Karpas-422 (cell line): Measurements from ENCODE around the gene FNDC3B. TPM values are rescaled to one million over a fixed set of nuclear protein-coding genes. Genes with fewer than 3 reads are reported as not detected.

Experiments used
- DNase-seq: peaks from one replicate; pipeline ENCODE4 v3.0.0-alpha.2; 2015
- H2AFZ ChIP-seq: fragments of 200-600 bp; sonication (generic); 2 replicates; pipeline ENCODE4 v1.6.1; 2014; ENCODE audit warnings: antibody characterized with exemption, low read length, mixed read lengths
- H3K27ac ChIP-seq: fragments of 200-600 bp; sonication (generic); 2 replicates; pipeline ENCODE4 v1.5.1; 2014; ENCODE audit warnings: mild to moderate bottlenecking, low read length, moderate library complexity
- H3K27me3 ChIP-seq: fragments of 200-600 bp; sonication (generic); 2 replicates; pipeline ENCODE4 v1.6.1; 2014; ENCODE audit warnings: low read length, mixed read lengths
- H3K36me3 ChIP-seq: fragments of 200-600 bp; sonication (generic); 2 replicates; pipeline ENCODE4 v1.6.1; 2014; ENCODE audit warnings: low read length, mixed read lengths; ENCODE audit not compliant: insufficient read depth
- H3K4me1 ChIP-seq: fragments of 200-600 bp; sonication (generic); 2 replicates; pipeline ENCODE4 v1.6.1; 2014; ENCODE audit warnings: mild to moderate bottlenecking, low read length, mixed read lengths
- H3K4me2 ChIP-seq: fragments of 200-600 bp; sonication (generic); 2 replicates; pipeline ENCODE4 v1.6.1; 2014; ENCODE audit warnings: low read length, low read depth, mild to moderate bottlenecking; ENCODE audit not compliant: poor library complexity, severe bottlenecking
- H3K4me3 ChIP-seq: fragments of 200-600 bp; sonication (generic); 2 replicates; pipeline ENCODE4 v1.5.1; 2014; ENCODE audit warnings: mild to moderate bottlenecking, antibody characterized with exemption, low read length, mixed read lengths
- H3K79me2 ChIP-seq: fragments of 200-600 bp; sonication (generic); 2 replicates; pipeline ENCODE4 v1.6.1; 2014; ENCODE audit warnings: mild to moderate bottlenecking, low read length, mixed read lengths
- H3K9ac ChIP-seq: fragments of 200-600 bp; sonication (generic); 2 replicates; pipeline ENCODE4 v1.6.0; 2014; ENCODE audit warnings: low read length
- H3K9me2 ChIP-seq: fragments of 200-600 bp; sonication (generic), shearing (Covaris generic); replicated peaks from 2 replicates; pipeline ENCODE4 v1.6.0; 2014; ENCODE audit warnings: mild to moderate bottlenecking, low read length, moderate library complexity; ENCODE audit not compliant: insufficient read depth
- H3K9me3 ChIP-seq: fragments of 300-700, 200-600 bp; sonication (generic); 2 replicates; pipeline ENCODE4 v1.6.1; 2014; ENCODE audit warnings: low read length, mixed read lengths
- H4K20me1 ChIP-seq: fragments of 200-600 bp; sonication (generic); 2 replicates; pipeline ENCODE4 v1.6.1; 2014; ENCODE audit warnings: mild to moderate bottlenecking, antibody characterized with exemption, low read length, low read depth; ENCODE audit not compliant: insufficient read depth
- total RNA-seq: library from RNA; depleted of rRNA; stranded (reverse); fragments of >200 nt; shearing (Covaris generic); gene quantifications from 2 replicates; pipeline ENCODE4 v1.2.3, GENCODE V29; 2014; ENCODE audit warnings: low replicate concordance

FNDC3B gene
- total RNA-seq, 1 experiment from 2014 or later = 2.6 TPM

DNA sequence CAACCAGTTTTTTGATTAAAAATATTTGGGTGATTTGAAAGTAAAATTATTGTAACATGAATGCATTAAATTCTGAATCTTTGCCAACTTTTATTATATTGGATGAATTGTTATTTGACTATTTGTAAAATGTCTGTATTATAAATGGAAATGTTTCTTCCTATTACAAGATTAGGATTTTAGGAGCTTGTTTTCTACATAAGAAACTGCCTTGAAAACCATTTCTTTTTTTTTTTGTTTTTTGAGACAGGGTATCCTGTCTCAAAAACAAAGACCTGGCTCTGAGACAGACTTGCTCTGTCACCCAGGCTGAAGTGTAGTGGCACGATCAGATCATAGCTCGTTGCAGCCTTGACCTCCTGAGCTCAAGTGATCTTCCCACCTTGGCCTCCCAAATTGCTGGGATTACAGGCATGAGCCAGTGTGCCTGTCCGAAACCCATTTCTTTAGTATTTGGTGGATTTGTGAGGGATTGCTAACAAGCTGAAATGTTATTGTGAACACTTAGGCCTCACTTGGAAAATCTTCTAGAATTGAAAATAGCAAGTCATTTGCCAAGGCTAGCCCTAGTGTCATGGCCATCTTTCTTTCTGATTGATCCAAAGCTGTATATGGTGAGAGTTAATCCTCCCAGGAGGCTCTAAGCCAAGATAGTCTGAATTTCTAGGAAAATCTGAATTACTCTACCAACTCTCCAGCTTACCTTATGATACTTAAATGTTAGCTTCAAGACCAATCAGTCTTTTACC, 100.3 kb downstream of the FNDC3B start:
- Histone ChIP-seq H3K9me2 (no peaks in the 10 kb centered on the region), H3K36me3 (no peaks in the 10 kb centered on the region), H3K4me3 (no peak overlapping the region), H3K4me2 (no peak overlapping the region), H3K79me2 (no peaks in the 10 kb centered on the region), H2AFZ (no peak overlapping the region), H3K4me1 (peaks cover 13% of the 10 kb centered on the region), H4K20me1 (peaks cover 6% of the 10 kb centered on the region; the same call in 1 of the 2 replicates), H3K9ac (no peak overlapping the region), H3K27me3 (no peaks in the 10 kb centered on the region), H3K27ac (no peak overlapping the region), H3K9me3 (no peaks in the 10 kb centered on the region)
- no peak for DNase-seq

DNA sequence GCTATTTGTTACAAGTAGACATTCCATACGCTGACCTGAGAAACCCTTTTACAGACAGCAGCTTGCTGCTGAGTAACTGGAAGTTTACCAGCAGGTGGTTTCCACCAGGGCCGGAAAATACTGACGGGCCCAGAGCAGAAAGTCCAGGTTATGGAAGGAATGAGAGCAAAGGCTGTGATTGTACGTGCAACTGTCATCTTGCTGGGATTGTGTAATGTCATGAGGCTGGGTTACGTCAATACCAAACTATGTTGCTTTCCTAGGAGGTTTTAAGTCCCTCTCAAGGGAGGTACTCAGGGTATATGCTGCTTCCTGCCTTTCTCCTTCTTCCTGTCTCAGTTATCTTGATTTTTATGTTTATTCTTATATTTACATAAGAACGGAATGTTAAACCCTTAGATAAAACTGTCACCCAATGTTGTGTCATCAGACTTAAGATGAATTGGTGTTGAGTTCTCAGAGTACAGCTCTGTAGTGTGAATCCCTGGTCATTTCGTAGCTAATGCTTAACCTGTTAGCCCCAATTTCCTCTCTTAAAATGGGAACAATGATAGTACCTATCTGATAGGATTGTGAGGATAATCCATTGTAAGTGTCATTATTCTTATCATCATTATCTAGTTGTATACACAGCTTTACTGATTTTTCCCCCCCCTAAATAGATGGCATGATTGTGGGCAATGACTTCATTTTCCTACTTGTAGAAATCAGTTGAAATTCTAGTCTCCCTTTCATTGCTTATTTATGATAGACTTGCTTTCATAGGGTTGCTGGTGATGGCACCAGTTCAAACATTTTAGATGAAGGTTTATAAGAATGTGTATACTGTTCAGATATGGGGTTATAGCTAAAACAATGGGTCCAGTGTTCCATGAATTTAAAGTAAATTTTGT, 101.4 kb downstream of the FNDC3B start:
- no peaks in the 10 kb centered on the region for H3K79me2 ChIP-seq
- no peak overlapping the region for H3K4me2 ChIP-seq
- no peak overlapping the region for H3K4me3 ChIP-seq
- H3K36me3 ChIP-seq = no peaks in the 10 kb centered on the region
- no peak overlapping the region for H2AFZ ChIP-seq
- peaks cover 6% of the 10 kb centered on the region; the same call in 1 of the 2 replicates for H4K20me1 ChIP-seq
- H3K9me2 ChIP-seq = no peaks in the 10 kb centered on the region
- no peak overlapping the region for H3K27ac ChIP-seq
- no peaks in the 10 kb centered on the region for H3K9me3 ChIP-seq
- no peak overlapping the region for H3K9ac ChIP-seq
- DNase-seq = no peak
- peaks cover 13% of the 10 kb centered on the region for H3K4me1 ChIP-seq
- H3K27me3 ChIP-seq = no peaks in the 10 kb centered on the region

DNA sequence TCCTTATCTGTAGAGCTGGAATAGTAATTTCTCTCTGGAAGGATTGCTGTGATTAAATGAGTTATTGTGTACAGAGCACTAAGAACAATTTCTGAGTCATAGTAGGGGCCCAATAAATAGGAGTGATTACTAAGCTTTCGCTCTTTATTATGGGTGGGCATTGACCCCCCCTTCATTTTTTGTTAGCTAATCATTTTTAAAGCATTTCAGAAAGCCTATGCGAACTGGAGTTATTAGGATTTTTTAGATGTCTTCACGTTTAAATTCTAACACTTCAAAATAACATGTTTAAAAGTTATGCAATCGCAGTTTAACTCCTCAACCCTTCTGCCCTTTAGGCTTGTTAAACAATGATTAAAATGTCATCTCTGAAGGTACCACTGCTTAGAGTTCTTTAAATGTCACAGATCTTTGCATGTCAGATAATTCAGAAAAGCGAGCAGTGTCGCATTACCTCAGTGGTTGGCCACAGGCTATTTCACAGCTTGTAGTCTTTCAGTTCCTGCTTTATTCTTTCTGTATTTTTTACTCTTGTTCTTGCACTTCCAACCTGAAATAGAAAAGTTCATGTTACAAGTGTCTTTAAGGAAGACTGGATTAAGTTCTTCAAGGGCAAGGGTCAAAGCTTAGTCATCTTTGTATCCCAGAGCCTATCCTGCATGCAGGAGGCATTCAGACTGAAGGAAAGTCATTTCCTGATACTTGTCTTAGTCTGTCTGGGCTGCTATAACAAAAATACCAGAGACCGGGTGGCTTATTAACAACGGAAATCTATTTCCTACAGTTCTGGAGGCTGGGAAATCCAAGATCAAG, 102.9 kb downstream of the FNDC3B start:
- Histone ChIP-seq H3K36me3 (no peaks in the 10 kb centered on the region), H3K27ac (no peak overlapping the region), H3K9me2 (no peaks in the 10 kb centered on the region), H3K27me3 (no peaks in the 10 kb centered on the region), H3K9ac (no peak overlapping the region), H3K9me3 (no peaks in the 10 kb centered on the region), H2AFZ (no peak overlapping the region), H4K20me1 (peaks cover 6% of the 10 kb centered on the region; the same call in 1 of the 2 replicates), H3K4me1 (peaks cover 13% of the 10 kb centered on the region), H3K4me3 (no peak overlapping the region), H3K4me2 (no peak overlapping the region), H3K79me2 (no peaks in the 10 kb centered on the region)
- DNase-seq = peak; percentile 69

DNA sequence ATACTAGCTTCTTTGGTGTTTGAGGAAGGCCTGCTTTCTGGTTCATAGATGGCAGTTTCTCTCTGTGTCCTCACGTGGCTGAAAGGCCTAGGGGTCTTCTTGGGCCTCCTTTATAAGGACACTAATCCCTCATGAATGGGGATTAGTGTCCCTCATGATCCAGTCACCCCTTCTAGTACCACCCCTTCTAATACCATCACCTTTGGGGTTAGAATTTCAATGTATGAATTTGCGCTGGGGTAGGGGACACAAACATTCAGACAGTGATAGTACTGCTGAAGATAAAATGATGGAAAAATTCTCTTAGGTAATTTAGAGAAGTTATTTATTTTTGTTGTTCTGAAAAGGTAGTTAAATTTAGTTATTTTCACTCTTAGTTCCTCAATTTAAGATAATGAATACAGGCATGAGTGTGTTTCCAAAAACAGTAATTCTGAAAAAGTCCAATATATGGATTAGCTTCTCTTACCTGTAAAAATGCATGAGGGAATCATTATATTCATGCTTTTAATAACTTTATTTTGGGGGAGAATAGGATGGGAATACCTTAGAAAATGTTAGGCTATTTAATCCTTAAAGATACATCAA, 103.6 kb downstream of the FNDC3B start:
- H3K9ac ChIP-seq = no peak overlapping the region
- H3K36me3 ChIP-seq = no peaks in the 10 kb centered on the region
- H3K9me2 ChIP-seq = no peaks in the 10 kb centered on the region
- no peak overlapping the region for H3K4me3 ChIP-seq
- no peaks in the 10 kb centered on the region for H3K9me3 ChIP-seq
- H3K79me2 ChIP-seq = no peaks in the 10 kb centered on the region
- H3K27ac ChIP-seq = no peak overlapping the region
- H2AFZ ChIP-seq = no peak overlapping the region
- peaks cover 13% of the 10 kb centered on the region for H3K4me1 ChIP-seq
- H3K27me3 ChIP-seq = no peaks in the 10 kb centered on the region
- H3K4me2 ChIP-seq = no peak overlapping the region
- DNase-seq = no peak
- peaks cover 6% of the 10 kb centered on the region; the same call in 1 of the 2 replicates for H4K20me1 ChIP-seq

DNA sequence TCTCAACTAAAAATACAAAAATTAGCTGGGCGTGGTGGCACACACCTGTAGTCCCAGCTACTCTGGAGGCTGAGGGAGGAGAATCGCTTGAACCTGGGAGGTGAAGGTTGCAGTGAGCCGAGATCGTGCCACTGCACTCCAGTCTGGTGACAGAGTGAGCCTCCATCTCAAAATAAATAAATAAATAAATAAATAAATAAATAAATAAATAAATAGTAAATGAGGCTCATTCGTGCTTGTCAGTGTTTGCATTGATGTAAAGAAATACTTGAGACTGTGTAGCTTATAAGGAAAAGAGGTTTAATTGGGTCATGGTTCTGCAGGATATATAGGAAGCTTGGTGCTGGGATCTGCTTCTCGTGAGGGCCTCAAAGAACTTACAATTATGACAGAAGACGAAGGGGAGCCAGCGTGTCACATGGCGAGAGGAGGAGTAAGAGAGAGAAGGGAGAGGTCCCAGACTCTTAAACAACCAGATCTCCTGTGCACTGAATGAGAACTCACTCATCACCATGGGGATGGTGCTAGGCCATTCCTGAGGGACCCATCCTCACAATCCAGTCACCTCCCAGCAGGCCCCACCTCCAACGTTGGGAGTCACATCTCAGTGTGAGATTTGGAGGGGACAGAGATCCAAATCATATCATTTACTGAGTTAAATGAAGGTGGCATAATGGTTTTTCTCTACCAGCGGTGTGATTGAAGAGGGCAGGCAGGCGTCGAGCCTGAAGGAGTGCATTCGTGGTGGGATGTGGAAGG, 104.5 kb downstream of the FNDC3B start:
- H4K20me1 ChIP-seq = peaks cover 6% of the 10 kb centered on the region; the same call in 1 of the 2 replicates
- H3K9ac ChIP-seq = no peak overlapping the region
- H3K36me3 ChIP-seq = no peaks in the 10 kb centered on the region
- no peak overlapping the region for H3K4me3 ChIP-seq
- no peaks in the 10 kb centered on the region for H3K9me2 ChIP-seq
- no peak overlapping the region for H3K4me2 ChIP-seq
- H3K79me2 ChIP-seq = no peaks in the 10 kb centered on the region
- H3K27me3 ChIP-seq = no peaks in the 10 kb centered on the region
- H2AFZ ChIP-seq = no peak overlapping the region
- peaks cover 13% of the 10 kb centered on the region for H3K4me1 ChIP-seq
- H3K27ac ChIP-seq = no peak overlapping the region
- H3K9me3 ChIP-seq = no peaks in the 10 kb centered on the region
- no peak for DNase-seq

DNA sequence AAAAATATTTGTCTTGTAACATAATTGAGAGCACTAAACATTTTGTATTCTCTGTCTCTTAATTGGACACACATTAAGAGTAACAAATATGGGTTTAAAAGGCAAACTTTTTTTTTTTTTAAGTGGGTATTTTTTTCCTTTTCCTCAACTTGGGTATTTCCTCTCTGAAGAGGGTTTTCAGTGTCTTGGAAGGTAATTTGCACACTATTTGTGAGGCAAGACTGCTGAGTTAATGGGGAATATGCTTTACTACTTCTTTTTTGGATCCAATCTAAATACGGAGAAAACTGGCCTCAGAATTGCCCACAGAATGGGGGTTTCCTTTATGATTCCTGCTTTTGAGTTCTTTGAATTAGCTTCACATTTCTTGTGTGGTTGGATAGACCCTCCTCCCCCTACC, 105.2 kb downstream of the FNDC3B start:
- Histone ChIP-seq H3K27me3 (no peaks in the 10 kb centered on the region), H4K20me1 (peaks cover 6% of the 10 kb centered on the region; the same call in 1 of the 2 replicates), H2AFZ (no peak overlapping the region), H3K79me2 (no peaks in the 10 kb centered on the region), H3K36me3 (no peaks in the 10 kb centered on the region), H3K4me1 (peaks cover 13% of the 10 kb centered on the region), H3K9ac (no peak overlapping the region), H3K9me2 (no peaks in the 10 kb centered on the region), H3K4me2 (no peak overlapping the region), H3K27ac (no peak overlapping the region), H3K4me3 (no peak overlapping the region), H3K9me3 (no peaks in the 10 kb centered on the region)
- no peak for DNase-seq

DNA sequence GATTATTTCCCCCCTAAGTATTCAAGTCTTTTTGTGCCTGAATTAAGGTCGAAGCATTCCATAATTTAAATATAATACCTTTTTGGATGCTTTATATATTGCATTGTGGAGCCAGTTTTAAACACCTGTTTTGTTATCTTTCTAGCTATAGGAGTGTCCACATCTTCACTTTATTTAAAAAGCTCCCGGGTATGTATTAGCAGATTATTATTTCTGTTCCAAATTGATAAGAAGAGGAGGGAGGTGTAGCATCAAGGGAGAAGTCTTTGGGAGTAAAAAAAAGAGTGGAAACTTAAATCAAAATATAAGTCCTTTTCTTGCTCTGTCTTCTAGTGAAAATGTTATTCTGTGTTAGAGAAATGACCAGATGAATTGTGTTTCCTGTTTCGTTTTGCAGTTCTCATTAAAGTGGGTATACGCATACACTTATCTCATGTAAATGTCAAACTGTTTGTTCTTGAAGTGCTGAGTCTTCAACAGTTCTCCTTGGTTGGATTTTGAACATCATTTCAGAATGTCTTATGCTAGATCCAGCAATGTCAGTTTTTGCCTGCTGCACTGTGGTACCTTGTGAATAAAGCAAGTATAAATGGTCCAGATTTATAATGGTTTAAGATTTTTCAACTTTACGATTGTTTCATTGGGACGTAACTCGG, 105.8 kb downstream of the FNDC3B start:
- no peak overlapping the region for H3K9ac ChIP-seq

More for the DNA sequence above, 105.8 kb downstream of the FNDC3B start:
- Histone ChIP-seq H3K36me3 (no peaks in the 10 kb centered on the region), H3K9me2 (no peaks in the 10 kb centered on the region), H3K4me2 (no peak overlapping the region), H3K79me2 (no peaks in the 10 kb centered on the region), H4K20me1 (peaks cover 6% of the 10 kb centered on the region; the same call in 1 of the 2 replicates), H3K4me1 (peaks cover 13% of the 10 kb centered on the region), H3K4me3 (no peak overlapping the region), H2AFZ (no peak overlapping the region), H3K27ac (no peak overlapping the region), H3K27me3 (no peaks in the 10 kb centered on the region), H3K9me3 (no peaks in the 10 kb centered on the region)
- no peak for DNase-seq
